Activated T-cell treated with anti-CD3 and anti-CD28 coated beads for 24 hours (primary cell): ENCODE results near the gene NUFIP2.
"Not testable (repeated sequence)": the region's sequence is repeated elsewhere in the genome, so short reads cannot be mapped to it uniquely, and the experiment has no call there.

Experiments
- DNase-seq: peaks from one replicate; pipeline ENCODE4 v3.0.0-alpha.2; 2020; ENCODE audit warnings: low read depth

The NUFIP2 gene

GRCh38 chr17:29278692-29279091 lies 15.3 kb downstream of the NUFIP2 start:
- no peak for DNase-seq

- DNase-seq: no peak
These were observed 20.0 kb downstream of the NUFIP2 start for GRCh38 chr17:29273924-29274323.

DNA sequence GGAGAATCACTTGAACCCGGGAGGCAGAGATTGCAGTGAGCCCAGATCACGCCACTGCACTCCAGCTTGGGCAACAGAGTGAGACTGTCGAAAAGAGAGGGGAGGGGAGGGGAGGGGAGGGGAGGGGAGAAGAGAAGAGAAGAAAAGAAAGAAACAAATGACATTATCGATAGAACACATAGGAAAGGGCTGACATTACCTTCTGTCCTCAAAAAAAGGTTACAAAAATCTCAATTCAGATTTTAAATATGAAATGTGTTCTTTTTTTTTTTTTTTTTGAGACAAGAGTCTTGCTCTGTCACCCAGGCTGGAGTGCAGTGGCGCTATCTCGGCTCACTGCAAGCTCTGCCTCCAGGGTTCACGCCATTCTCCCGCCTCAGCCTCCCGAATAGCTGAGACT lies 22.0 kb downstream of the NUFIP2 start:
- DNase-seq: not testable (repeated sequence)

DNA sequence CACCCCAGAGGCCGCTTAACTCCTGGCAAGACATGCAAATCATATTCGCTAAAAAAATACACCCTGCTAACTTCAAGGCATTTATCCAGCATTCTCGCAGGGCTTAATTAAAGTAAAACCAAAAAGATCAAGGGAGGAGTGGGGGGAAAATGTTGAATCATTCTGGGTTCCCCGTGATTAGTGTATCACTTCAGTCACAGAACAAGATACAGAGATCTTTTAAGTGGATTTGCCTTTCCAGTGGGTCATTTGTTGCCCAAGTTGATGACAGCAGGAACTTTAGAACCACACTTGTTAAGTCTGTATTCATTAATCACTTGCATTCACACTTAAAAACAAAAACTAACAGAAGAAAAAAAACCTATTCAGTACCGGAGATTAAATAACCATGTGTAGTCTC lies 30.0 kb downstream of the NUFIP2 start:
- no peak for DNase-seq

GRCh38 chr17:29257756-29258155 lies 36.2 kb downstream of the NUFIP2 start:
- no peak for DNase-seq

GRCh38 chr17:29256735-29257466 lies 37.0 kb downstream of the NUFIP2 start:
- DNase-seq: no peak

- no peak for DNase-seq
These were observed 37.9 kb downstream of the NUFIP2 start for GRCh38 chr17:29255926-29256522.

- DNase-seq: no peak
These were observed 40.9 kb downstream of the NUFIP2 start for GRCh38 chr17:29253037-29253436.

- DNase-seq: no peak
These were observed 41.7 kb downstream of the NUFIP2 start for GRCh38 chr17:29252101-29252791.

DNA sequence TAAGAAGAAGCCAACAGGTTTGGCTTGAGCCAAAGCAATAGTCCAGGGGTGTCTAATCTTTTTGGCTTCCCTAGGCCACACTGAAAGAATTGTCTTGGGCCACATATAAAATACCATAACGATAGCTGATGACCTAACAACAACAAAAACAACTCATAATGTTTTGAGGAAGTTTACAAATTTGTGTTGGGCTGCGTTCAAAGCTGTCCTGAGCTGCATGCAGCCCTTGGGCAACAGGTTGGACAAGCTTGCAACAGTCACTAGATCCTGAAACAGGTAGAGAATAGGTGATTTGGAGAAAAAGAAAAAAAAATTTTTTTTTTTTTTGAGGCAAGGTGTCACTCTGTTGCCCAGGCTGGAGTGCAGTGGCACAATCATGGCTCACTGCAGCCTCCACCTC lies 42.8 kb downstream of the NUFIP2 start:
- DNase-seq: no peak

GRCh38 chr17:29250666-29251065 lies 43.3 kb downstream of the NUFIP2 start:
- no peak for DNase-seq

GRCh38 chr17:29248845-29249244 lies 45.1 kb downstream of the NUFIP2 start:
- no peak for DNase-seq

GRCh38 chr17:29247219-29247618 lies 46.7 kb downstream of the NUFIP2 start:
- DNase-seq: no peak

GRCh38 chr17:29246628-29247027 lies 47.3 kb downstream of the NUFIP2 start, which contains the start of gene CRYBA1:
TSS of gene CRYBA1 (plus strand) at chr17:29246859. CDS start at chr17:29246864, 5 bp downstream.
- no peak for DNase-seq

DNA sequence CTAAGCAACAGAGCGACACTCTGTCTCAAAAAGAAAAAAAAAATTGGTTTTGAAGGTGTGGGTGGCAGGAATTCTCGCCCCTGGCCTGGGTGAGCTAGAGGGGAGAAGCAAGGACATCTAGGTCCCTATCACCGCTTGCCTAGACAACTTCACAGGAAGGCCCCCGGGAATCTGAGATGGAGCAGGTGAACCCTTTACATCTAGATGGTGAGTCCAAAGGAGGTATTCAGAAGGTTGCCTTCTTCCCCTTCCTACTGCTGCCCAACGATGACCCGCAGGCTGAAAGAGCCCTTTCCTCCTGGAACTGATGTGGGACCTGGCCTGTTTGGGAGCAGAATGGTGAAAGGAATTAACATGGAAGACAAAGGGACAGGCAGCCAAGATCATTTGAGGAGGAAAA lies 48.5 kb downstream of the NUFIP2 start:
- no peak for DNase-seq

DNA sequence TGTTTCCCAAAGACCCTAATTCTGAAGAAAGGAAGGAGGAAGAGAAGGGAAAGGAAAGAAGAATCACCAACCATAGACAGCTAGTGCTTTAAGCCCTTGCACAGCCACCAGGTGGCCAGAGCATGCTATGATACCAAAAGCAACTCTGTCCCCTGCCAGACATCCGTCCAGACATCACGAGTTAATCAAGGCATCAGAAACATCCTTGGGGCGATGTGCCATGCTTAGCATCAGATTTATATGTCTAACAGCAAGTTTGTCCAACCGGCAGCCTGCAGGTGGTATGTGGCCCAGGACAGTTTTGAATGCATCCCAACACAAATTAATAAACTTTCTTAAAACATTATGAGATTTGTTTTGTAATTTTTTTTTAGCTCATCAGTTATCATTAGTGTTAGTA lies 50.2 kb downstream of the NUFIP2 start:
- no peak for DNase-seq

DNA sequence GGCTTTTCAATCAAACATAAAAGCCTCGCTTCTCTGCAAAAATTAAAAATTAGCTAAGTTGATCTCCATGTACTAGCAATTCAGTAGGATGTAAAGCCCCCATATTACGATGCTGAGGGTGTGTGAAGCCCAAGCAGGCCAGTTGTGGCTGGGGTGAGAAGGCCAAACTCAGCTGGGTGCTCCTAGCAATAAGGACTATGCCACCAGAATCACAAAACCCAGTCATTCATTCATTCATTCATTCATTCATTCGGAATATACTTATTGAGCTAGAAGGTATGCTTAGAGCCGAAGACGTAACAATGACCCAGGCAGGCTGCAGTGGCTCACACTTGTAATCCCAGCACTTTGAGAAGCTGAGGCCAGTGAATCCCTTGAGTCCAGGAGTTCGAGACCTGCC lies 51.2 kb downstream of the NUFIP2 start:
- no peak for DNase-seq

DNA sequence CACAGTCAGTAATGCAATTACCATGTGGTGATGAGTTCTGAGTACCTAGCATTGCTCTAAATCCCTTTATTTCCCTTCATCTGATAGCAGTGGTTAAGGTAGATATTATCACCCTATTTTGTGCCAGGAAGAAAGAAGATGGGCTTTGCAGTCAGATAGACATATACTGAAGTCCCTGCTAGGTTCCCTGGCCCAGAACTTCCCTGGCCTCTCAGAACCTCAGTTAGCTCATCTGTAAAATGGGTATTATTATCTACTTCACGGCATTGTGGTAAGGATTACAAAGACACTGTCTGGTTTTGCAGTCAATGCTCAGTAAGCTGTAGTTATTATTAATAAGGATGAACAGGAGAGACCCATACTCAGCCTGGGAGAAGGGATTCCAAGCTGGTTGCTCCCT lies 51.9 kb downstream of the NUFIP2 start:
- DNase-seq: no peak

GRCh38 chr17:29240968-29241963 lies 52.7 kb downstream of the NUFIP2 start:
- DNase-seq: no peak

DNA sequence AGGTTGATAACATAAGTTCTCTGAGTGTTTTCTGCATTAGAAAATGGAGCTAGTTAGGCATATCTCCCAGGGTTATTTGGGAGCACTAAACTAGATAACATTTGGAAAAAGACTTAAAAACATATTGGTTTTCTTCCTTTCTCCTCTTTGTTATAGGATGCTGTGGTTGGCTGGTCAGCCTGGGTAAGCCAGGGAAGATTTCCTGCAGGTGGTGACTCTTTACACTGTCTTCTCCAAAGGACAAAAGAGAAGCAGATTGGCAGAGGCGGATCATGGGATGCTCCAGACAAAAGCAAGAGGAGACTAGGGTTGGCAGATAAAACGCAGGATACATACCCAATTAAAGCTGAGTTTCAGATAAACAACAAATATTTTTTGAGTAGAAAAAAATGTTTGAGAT lies 53.5 kb downstream of the NUFIP2 start:
- no peak for DNase-seq

GRCh38 chr17:29238133-29238850 lies 55.7 kb downstream of the NUFIP2 start:
- no peak for DNase-seq
